Central memory CD8-positive, alpha-beta T cell (primary cell): ENCODE data around the gene SCYGR7.
"Not testable (repeated sequence)": the region's sequence is repeated elsewhere in the genome, so short reads cannot be mapped to it uniquely, and the experiment has no call there.

ENCODE experiments used
- ATAC-seq: fragments of 150-1000 bp; cut with Tn5 transposase; replicated peaks from 2 replicates; pipeline ENCODE4 v1.10.0; 2022; ENCODE audit warnings: mild to moderate bottlenecking, moderate FRiP score, moderate number of reproducible peaks; ENCODE audit not compliant: poor library complexity, severe bottlenecking; ENCODE audit errors: extremely low read depth
- DNase-seq, 2 donors: peaks; one replicate each; pipeline ENCODE4 v3.0.0; 2021; ENCODE audit warnings: low spot score in 2 of 2
- H3K27ac Mint-ChIP-seq: one replicate; pipeline ENCODE4 v1.8.0; 2022; ENCODE audit warnings: low read depth, mild to moderate bottlenecking, moderate library complexity, mixed read lengths
- H3K27me3 Mint-ChIP-seq: one replicate; pipeline ENCODE4 v1.8.0; 2022; ENCODE audit warnings: mixed read lengths
- H3K36me3 Mint-ChIP-seq: one replicate; pipeline ENCODE4 v1.8.0; 2022; ENCODE audit warnings: mild to moderate bottlenecking, moderate library complexity, mixed read lengths; ENCODE audit not compliant: insufficient read depth
- H3K4me1 Mint-ChIP-seq: one replicate; pipeline ENCODE4 v1.8.0; 2022; ENCODE audit warnings: mixed read lengths
- H3K4me3 Mint-ChIP-seq: one replicate; pipeline ENCODE4 v1.8.0; 2022; ENCODE audit warnings: mild to moderate bottlenecking, moderate library complexity, mixed read lengths
- H3K9me3 Mint-ChIP-seq: one replicate; pipeline ENCODE4 v1.8.0; 2022; ENCODE audit warnings: mixed read lengths

The SCYGR7 gene

DNA sequence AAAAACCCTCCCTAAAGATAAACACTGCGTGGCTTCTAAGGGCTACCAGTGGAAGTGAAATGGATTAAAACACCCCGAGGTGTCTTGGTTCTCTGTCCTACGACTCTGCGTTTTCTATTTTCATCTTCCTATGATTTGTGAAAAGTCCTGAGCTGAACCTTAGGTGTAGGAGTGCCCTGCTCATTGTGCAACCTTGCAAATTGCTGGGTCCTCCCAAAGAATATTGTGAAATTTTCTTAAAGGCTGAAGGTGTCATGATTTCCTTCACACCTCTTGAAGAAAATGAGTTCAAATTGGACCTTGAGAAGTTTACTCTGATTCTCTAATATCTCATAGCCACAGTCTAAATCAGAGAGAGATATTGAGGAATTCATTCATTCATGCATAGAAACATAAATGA lies 8.5 kb upstream of the SCYGR7 start:
- Mint-ChIP-seq H3K9me3 (no peaks in the 10 kb centered on the region), H3K4me3 (no peak overlapping the region), H3K27me3 (peaks cover 43% of the 10 kb centered on the region), H3K36me3 (no peaks in the 10 kb centered on the region), H3K27ac (no peak overlapping the region), H3K4me1 (no peaks in the 10 kb centered on the region)
- ATAC-seq = no peak
- no peak for DNase-seq

DNA sequence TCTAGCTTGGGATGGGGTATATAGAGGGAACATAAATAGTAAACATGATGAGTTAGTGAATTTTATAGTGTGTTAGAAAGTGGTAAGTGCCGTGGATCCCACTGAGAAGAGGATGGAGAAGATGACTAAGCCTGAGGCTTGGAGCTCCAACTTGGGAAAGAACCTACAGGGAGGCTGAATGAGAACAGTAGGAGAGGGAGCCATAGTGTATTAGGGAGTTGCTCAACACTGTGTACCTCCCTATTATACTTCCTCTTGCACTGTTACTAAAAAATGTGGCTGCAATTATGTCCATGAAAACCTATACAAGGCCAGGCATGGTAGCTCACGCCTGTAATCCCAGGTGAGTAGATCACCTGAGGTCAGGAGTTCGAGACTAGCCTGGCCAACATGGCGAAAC lies 7.5 kb upstream of the SCYGR7 start:
- Mint-ChIP-seq H3K36me3 (no peaks in the 10 kb centered on the region), H3K4me3 (no peak overlapping the region), H3K27me3 (peaks cover 43% of the 10 kb centered on the region), H3K9me3 (no peaks in the 10 kb centered on the region), H3K27ac (no peak overlapping the region), H3K4me1 (no peaks in the 10 kb centered on the region)
- no peak for ATAC-seq
- DNase-seq = no peak

DNA sequence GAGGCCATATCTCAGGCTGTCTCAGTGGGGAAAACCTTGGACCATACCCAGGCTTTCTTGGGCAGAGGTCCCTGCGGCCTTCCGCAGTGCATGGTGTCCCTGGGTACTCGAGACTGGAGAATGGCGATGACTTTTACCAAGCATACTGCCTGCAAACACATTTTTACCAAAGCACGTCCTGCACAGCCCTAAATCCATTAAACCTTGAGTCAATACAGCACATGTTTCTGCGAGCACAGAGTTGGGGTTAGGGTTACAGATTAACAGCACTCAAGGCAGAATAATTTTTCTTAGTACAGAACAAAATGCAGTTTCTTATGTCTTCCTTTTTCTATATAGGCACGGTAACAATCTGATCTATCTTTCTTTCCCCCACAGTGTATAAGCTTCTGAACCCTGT lies 5.3 kb upstream of the SCYGR7 start:
- H3K4me3 Mint-ChIP-seq, H3K4me1 Mint-ChIP-seq, DNase-seq, H3K36me3 Mint-ChIP-seq, H3K9me3 Mint-ChIP-seq, ATAC-seq, H3K27ac Mint-ChIP-seq: not testable (repeated sequence)
- peaks cover 33% of the 10 kb centered on the region for H3K27me3 Mint-ChIP-seq

DNA sequence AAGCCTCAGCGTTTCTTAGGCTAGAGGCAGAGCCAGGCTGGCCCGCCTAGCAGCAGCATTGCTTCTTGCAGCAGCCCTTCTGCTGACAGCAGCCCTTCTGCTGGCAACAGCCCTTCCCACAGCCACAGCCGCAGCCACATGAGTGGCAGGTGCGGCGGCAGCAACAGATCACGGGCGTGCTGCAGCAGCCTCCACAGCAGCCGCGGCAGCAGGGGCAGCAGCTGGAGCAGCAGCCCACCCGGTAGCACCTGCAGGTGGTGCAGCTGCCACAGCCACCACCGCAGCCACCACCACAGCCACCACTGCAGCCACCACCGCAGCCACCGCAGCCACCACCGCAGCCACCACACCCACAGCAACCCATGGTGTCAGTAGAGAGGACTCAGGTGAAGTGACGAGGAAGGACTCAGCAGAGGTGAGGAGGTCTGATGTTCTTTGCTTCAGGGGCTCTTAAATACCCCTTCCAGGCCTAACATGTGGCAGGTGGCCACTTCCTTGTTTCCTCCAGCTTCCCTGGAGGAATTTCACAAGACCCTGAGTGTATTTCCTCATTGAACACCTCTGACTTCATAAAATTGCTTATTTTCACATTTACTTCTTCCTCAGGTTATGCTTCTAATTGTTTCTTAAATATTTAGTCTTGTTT lies 3.6 kb upstream of the SCYGR7 start, which contains the start of gene SCYGR6:
Gene SCYGR6 (minus strand): TSS at position 364 of the 646 bp plus-strand sequence. CDS start 0 bp downstream, at position 364.
- peaks cover 37% of the 10 kb centered on the region for H3K27me3 Mint-ChIP-seq
- DNase-seq (no peak), ATAC-seq (no peak)
- H3K27ac Mint-ChIP-seq = no peak within 1 kb of the TSS
- no peak within 1 kb of the TSS for H3K4me3 Mint-ChIP-seq
- no peaks in the 10 kb centered on the region for H3K9me3 Mint-ChIP-seq
- no peaks in the 10 kb centered on the region for H3K36me3 Mint-ChIP-seq
- H3K4me1 Mint-ChIP-seq = no peaks in the 10 kb centered on the region

DNA sequence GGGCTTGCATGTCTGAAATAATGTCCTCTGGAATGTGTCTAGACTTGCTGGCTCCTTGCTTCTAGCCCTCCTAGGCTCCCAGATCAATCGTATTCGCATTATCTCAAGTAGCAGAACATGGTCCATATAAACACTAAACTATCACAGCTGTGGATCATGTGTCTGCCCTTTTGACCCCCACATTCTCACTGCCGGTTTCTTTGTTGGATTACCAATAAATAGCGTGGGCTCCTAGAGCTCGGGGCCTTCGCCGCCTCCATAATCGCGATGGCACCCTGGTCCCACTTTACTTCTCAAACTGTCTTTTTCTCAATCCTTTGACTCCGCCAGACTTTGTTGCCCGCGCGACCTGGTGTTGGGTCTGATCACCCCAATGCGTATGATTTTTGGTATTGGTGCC lies 11.2 kb downstream of the SCYGR7 start:
- H3K27ac Mint-ChIP-seq = no peak overlapping the region

DNA sequence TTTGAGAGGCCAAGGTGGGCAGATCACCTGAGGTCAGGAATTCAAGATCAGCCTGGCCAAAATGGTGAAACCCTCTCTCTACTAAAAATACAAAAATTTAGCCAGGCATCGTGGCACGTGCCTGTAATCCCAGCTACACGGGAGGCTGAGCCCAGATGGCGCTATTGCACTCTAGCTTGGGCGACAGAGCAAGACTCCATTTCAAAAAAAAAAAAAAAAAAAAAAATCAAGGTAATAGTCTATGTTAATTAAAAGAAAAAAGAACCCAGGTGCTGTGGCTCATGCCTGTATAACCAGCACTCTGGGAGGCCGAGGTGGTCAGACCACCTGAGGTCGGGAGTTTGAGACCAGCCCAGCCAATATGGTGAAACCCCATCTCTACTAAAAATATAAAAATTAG lies 12.6 kb downstream of the SCYGR7 start:
- H3K27me3 Mint-ChIP-seq = peaks cover 18% of the 10 kb centered on the region
- not testable (repeated sequence) for H3K27ac Mint-ChIP-seq, H3K36me3 Mint-ChIP-seq, H3K4me3 Mint-ChIP-seq, H3K9me3 Mint-ChIP-seq, ATAC-seq, H3K4me1 Mint-ChIP-seq, DNase-seq

More for the DNA sequence above, 11.2 kb downstream of the SCYGR7 start:
- DNase-seq = no peak
- Mint-ChIP-seq H3K27me3 (peaks cover 18% of the 10 kb centered on the region), H3K4me3 (no peak overlapping the region), H3K4me1 (no peaks in the 10 kb centered on the region), H3K9me3 (peaks cover 4% of the 10 kb centered on the region), H3K36me3 (no peaks in the 10 kb centered on the region)
- no peak for ATAC-seq

DNA sequence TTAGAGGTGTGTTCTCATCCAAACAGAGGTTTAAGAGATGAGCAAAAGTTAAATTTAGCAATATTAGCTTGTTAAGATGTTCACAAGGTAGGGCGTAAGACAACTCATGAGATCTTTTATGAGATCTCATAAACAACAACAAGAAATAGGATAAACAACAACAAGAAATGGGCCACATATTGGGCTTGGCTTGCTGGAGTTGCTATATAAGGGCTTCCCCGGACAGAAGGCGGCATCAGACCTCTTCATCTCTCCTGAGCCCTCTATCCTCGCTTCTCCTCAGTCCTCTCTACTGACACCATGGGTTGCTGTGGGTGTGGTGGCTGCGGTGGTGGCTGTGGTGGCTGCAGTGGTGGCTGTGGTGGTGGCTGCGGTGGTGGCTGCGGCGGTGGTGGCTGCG lies 17.5 kb downstream of the SCYGR7 start, which contains the start of gene SCYGR8:
Gene SCYGR8 (plus strand): TSS at position 301 of the 400 bp plus-strand sequence. CDS start 0 bp downstream, at position 301.
- H3K4me1 Mint-ChIP-seq = no peaks in the 10 kb centered on the region
- no peak within 1 kb of the TSS for H3K27ac Mint-ChIP-seq
- no peak within 1 kb of the TSS for H3K4me3 Mint-ChIP-seq
- H3K27me3 Mint-ChIP-seq = peaks cover 30% of the 10 kb centered on the region
- DNase-seq (no peak), ATAC-seq (no peak)
- no peaks in the 10 kb centered on the region for H3K36me3 Mint-ChIP-seq
- H3K9me3 Mint-ChIP-seq = no peaks in the 10 kb centered on the region

DNA sequence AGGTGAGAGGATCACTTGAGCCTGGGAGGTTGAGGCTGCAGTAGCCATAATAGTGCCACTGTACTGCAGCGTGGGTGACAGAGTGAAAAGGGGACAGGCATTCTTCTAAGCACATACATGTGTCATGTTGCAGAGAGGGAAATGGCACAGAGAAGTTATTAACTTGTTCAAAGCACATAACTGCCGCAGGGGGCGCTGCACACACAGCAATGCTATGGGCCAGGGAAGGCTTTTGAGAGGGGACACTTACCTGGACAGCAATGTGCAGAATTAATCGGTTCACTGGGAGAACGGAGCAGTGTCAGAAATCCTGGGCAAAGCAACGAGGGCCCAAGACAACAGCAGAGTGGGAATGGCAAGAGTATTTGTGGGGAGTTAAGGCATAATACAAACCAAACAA lies 19.9 kb downstream of the SCYGR7 start:
- H3K27ac Mint-ChIP-seq = no peak overlapping the region
- H3K27me3 Mint-ChIP-seq = peaks cover 42% of the 10 kb centered on the region
- H3K4me1 Mint-ChIP-seq = no peaks in the 10 kb centered on the region
- H3K36me3 Mint-ChIP-seq = no peaks in the 10 kb centered on the region
- DNase-seq = no peak
- no peaks in the 10 kb centered on the region for H3K9me3 Mint-ChIP-seq
- H3K4me3 Mint-ChIP-seq = no peak overlapping the region
- no peak for ATAC-seq

DNA sequence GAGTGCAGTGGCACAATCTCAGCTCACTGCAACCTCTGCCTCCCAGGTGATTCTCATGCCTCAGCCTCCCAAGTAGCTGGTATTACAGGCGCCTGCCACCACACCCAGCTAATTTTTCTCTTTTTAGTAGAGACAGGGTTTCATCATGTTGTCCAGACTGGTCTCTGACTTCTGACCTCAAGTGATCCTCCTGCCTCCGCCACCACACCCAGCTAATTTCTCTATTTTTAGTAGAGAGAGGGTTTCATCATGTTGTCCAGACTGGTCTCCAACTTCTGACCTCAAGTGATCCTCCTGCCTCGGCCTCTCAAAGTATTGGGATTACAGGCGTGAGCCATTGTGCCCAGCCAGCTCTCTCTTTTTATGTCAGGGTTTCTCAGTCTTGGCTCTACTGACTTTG lies 28.1 kb downstream of the SCYGR7 start:
- not testable (repeated sequence) for DNase-seq, H3K36me3 Mint-ChIP-seq, ATAC-seq, H3K27ac Mint-ChIP-seq, H3K4me1 Mint-ChIP-seq, H3K4me3 Mint-ChIP-seq, H3K9me3 Mint-ChIP-seq
- H3K27me3 Mint-ChIP-seq = peaks cover 16% of the 10 kb centered on the region

DNA sequence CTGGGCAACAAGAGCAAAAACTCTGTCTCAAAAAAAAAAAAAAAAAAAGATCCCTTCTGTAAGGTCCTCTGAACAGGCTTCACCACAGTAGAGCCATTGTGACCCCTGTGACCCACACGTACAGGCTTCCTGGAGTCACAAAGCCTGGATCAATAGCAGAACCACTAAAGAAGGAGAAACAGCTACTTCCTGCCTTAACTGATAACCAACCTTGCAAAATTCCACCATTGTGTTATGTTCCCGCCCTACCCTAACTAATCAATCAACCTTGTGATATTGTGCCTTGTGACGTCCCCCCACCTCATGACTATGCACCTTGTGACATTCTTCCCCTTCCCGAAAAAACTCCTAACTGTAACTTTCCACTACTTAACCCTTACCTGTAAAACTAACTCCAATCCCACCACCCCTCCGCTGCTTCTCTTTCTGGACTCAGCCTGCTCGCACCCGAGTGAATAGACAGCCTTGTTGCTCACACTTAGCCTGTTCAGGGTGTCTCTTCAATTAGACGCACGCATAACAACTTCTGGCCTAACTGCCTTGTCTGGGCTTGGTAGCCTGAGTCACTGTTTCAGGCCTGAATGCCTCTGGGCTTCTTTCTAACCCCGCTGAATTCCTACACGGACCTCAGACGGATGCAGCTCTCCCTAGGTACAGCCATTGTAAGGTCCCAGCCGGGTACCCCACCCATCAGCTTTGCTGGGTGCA lies 31.4 kb downstream of the SCYGR7 start:
- Mint-ChIP-seq H3K36me3 (no peaks in the 10 kb centered on the region), H3K4me1 (no peaks in the 10 kb centered on the region), H3K27ac (no peak overlapping the region), H3K9me3 (no peaks in the 10 kb centered on the region), H3K27me3 (no peaks in the 10 kb centered on the region), H3K4me3 (no peak overlapping the region)
- ATAC-seq (no peak), DNase-seq (no peak)

DNA sequence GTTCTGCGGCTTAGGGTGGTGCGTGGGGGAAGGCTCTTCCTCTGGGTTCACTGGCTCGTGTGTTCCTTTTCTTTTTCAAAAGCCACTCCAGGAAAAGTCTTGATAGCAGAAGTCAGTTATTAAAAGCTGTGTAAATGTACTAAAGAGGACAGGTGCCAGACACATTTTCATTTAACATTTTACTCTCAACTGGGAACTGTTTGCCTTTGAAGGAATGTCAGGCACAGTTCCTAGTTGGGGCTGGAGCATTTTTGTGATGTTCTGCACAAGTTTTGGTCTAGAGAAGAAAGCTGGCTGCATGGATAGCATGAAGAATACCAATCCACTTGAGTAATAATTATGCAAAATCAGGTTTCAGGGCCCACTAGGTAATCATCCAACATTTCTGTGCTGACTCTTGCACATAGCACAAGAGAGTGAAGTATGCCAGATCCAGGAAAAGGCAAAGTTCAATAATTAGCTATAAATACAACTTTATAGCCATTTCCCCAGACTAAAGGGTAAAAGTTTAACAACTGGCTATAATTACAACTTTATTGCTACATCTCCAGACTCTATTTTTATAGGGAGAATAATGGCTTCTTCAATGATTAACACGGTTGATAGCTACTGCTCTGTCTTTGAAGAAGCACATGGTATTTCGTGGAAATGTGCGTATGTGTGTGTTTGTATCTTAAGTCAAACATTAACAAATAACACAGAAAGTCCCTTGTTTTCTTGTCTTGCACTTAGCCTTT lies 33.8 kb downstream of the SCYGR7 start:
- H3K4me3 Mint-ChIP-seq = no peak overlapping the region
- no peak overlapping the region for H3K27ac Mint-ChIP-seq
- DNase-seq (no peak), ATAC-seq (no peak)
- peaks cover 12% of the 10 kb centered on the region for H3K27me3 Mint-ChIP-seq
- H3K36me3 Mint-ChIP-seq = no peaks in the 10 kb centered on the region
- H3K9me3 Mint-ChIP-seq = no peaks in the 10 kb centered on the region
- H3K4me1 Mint-ChIP-seq = peaks cover 5% of the 10 kb centered on the region

DNA sequence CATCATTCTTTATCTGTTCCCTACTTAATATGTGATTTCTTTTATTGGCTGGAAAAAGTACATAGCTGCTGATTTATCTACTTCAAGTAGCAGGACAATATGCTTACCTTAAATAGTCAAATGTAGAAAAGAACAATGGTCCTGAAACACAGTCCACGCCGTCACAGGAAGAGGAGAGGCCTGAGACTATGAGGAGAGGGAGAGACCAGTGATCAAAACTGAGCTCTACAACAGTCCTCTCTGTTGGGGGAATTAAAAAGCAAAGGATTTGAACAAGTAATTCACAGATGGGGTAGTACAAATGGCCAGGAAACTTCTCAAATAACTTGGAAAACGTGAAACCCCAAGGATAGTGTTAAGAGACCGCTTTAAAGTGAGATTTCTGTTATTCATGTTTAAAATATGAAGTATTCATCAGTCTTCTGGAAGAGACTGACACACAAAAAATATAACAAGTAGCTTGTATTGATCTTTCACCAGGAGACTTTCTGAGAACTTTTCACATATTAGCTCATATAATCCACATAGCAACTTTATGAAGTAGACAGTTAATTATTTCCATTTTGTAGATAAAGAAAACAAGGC lies 37.7 kb downstream of the SCYGR7 start:
- H3K27me3 Mint-ChIP-seq = peaks cover 12% of the 10 kb centered on the region
- no peaks in the 10 kb centered on the region for H3K36me3 Mint-ChIP-seq
- peaks cover 5% of the 10 kb centered on the region for H3K4me1 Mint-ChIP-seq
- no peaks in the 10 kb centered on the region for H3K9me3 Mint-ChIP-seq
- no peak for DNase-seq
- no peak overlapping the region for H3K4me3 Mint-ChIP-seq
- no peak overlapping the region for H3K27ac Mint-ChIP-seq
- ATAC-seq = no peak
